ENCODE measurements around the gene ZNF778. TPM values are rescaled to one million over a fixed set of nuclear protein-coding genes. Genes with fewer than 3 reads are reported as not detected.
A peak's percentile ranks its signal among the peaks of the same experiment; 100 is the strongest.

Gene ZNF778
- total and polyA plus RNA-seq, 2 of the 8 experiments (the other 6 are each of a cell fraction or from before 2014, with no cell fraction given) = 9.5 to 21.9 TPM

DNA sequence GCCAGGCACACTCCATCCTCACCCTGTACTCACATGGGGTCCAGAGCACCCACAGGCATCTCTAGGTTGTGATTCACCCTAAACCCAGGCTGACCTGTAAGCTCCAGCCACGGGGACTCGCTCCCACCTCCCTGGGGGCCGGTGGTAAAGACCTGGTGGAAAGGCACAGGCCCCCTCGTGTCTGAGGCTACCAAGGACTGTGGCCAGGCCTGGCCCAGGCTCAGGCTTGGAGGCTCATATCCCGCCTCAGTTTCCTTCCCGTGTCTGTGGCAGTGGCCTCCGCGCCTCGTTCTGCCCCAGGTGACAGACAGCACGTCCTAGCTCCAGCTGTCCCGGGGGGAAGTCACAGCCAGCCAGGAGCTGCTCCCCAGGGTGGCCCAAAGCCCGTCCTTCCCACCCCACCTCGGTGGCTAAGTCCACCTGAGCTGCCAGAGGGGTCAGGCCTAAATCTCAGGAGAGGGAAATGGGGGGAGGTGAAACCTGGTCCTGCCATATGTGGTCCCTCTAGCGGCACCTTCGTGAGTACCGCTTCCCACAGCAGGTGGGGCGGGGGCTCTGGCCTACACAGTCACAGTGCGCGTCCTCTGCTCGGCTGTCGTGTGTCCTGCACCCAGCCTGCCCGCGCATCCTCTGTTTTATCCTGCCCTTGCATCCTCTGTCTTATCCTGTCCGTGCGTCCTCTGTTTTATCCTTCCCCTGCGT lies 33.4 kb upstream of the ZNF778 start:
- H3K23me2 ChIP-seq (ENCODE audit: low read depth, low read length) = no peaks in the 10 kb centered on the region
- H3K4me3 ChIP-seq (ENCODE audit: extremely low read depth in 1 of 4, insufficient read depth in 2 of 4, low read depth in 3 of 4, low read length in 4 of 4) = no peak overlapping the region
- H2BK12ac ChIP-seq (ENCODE audit: low read depth, low read length) = no peak overlapping the region
- no peaks in the 10 kb centered on the region for H3K79me1 ChIP-seq (ENCODE audit: low read depth, low read length)
- no peak overlapping the region for H2AFZ ChIP-seq (ENCODE audit: low read length)
- no peak overlapping the region for H3K18ac ChIP-seq (ENCODE audit: extremely low read depth, low read length)
- no peak overlapping the region for H2AK5ac ChIP-seq (ENCODE audit: low read depth, low read length)
- CTCF ChIA-PET (ENCODE audit: partially characterized antibody) = no interaction called here
- H4K91ac ChIP-seq (replicated peaks; ENCODE audit: insufficient read length, low read length) = no peak overlapping the region
- H3K27ac ChIP-seq (ENCODE audit: low read depth, low read length) = no peak overlapping the region
- no peaks in the 10 kb centered on the region for H3K36me3 ChIP-seq (ENCODE audit: control insufficient read depth in 2 of 4, insufficient read depth in 4 of 4, low read length in 3 of 4)
- no peak overlapping the region for H3K14ac ChIP-seq (ENCODE audit: insufficient read length)
- H2BK20ac ChIP-seq (ENCODE audit: low read length) = no peak overlapping the region
- no peak overlapping the region for H3K9ac ChIP-seq (replicated peaks in 1 of 4; ENCODE audit: extremely low read depth in 1 of 4, low read depth in 3 of 4, low read length in 3 of 4)
- WGBS, 2 experiments (ENCODE audit: extremely low coverage in 1 of 2, insufficient coverage in 1 of 2, insufficient read length in 1 of 2, insufficient replicate concordance in 2 of 2, low coverage in 1 of 2, low lambda C conversion rate in 2 of 2, missing lambda C conversion rate in 1 of 2) = 93% methylated on average over 24 of the region's 26 CpGs; no CpG with 5 or more reads in 1 of the 2 experiments
- H3K56ac ChIP-seq (replicated peaks; ENCODE audit: insufficient read length, low read depth, low read length) = no peak overlapping the region
- H2BK15ac ChIP-seq (ENCODE audit: low read length) = no peak overlapping the region
- DNase-seq (ENCODE audit: low read depth in 1 of 2, low spot score in 2 of 2) (peak in 1 of 2 experiments; percentile 42), FAIRE-seq (no peak)
- no peaks in the 10 kb centered on the region for H3K79me2 ChIP-seq (ENCODE audit: control insufficient read depth in 1 of 2, insufficient read depth in 2 of 2, low read length in 2 of 2)
- no peaks in the 10 kb centered on the region; a peak in 2 of 7 replicates for H3K27me3 ChIP-seq (replicated peaks in 1 of 4; ENCODE audit: control insufficient read depth in 3 of 4, extremely low read depth in 1 of 4, insufficient read depth in 3 of 4, low read length in 3 of 4)
- H4K20me1 ChIP-seq (replicated peaks in 1 of 2; ENCODE audit: control insufficient read depth in 1 of 2, insufficient read depth in 2 of 2, low read length in 2 of 2) = peaks cover 0 to 1% of the 10 kb centered on the region in 2 experiments
- no peak overlapping the region for H4K5ac ChIP-seq (ENCODE audit: insufficient read length, low read depth, low read length)
- no peaks in the 10 kb centered on the region for H3K9me3 ChIP-seq (ENCODE audit: insufficient read depth in 2 of 2, low read depth in 1 of 2, low read length in 1 of 2)
- H2BK5ac ChIP-seq (ENCODE audit: low read depth, low read length) = no peak overlapping the region
- POLR2A ChIA-PET (ENCODE audit: partially characterized antibody) = interaction anchor here (1.4 to 1.9 kb wide), 3 partner anchors 10 to 374 kb away, joined by 5 to 9 read pairs (median 7); partner anchors contain the start of gene APRT
- H3K4me1 ChIP-seq (replicated peaks in 1 of 4; ENCODE audit: control insufficient read depth in 3 of 4, insufficient read depth in 4 of 4, low read length in 3 of 4) = no peaks in the 10 kb centered on the region
- no peak overlapping the region for H3K23ac ChIP-seq (ENCODE audit: insufficient read length)
- H4K8ac ChIP-seq (ENCODE audit: extremely low read depth, insufficient read depth, low read length) = no peak overlapping the region; the same call in 1 of the 2 replicates
- no peak overlapping the region for H3K4me2 ChIP-seq (ENCODE audit: insufficient read depth in 1 of 2, low read depth in 2 of 2, low read length in 2 of 2)
- no peak overlapping the region for H3K4ac ChIP-seq (replicated peaks; ENCODE audit: insufficient read length, low read depth, low read length)
- H2BK120ac ChIP-seq (replicated peaks; ENCODE audit: low read depth, low read length) = no peak overlapping the region
- no peak for TF ChIP-seq POU5F1 (IDR thresholded peaks at IDR 0.05; ENCODE audit: low read depth, low read length)
- no peak for TF ChIP-seq BCL11A (IDR thresholded peaks at IDR 0.05; ENCODE audit: low read depth in 2 of 2, low read length in 2 of 2)
- no peak for TF ChIP-seq CTBP2 (IDR thresholded peaks at IDR 0.05; ENCODE audit: borderline replicate concordance, insufficient read depth, insufficient read length, low read length)
- TF ChIP-seq POLR2A (IDR thresholded peaks at IDR 0.05; ENCODE audit: control extremely low read depth in 1 of 2, low read depth in 2 of 2, low read length in 2 of 2) = no peak
- no peak for TF ChIP-seq HDAC6 (IDR thresholded peaks at IDR 0.05; ENCODE audit: low read depth, low read length)
- TF ChIP-seq SIX5 (IDR thresholded peaks at IDR 0.05; ENCODE audit: low read depth, low read length) = no peak
- no peak for TF ChIP-seq CBX8 (IDR thresholded peaks at IDR 0.05; ENCODE audit: borderline replicate concordance, low read depth, low read length)
- no peak for TF ChIP-seq SIRT6 (IDR thresholded peaks at IDR 0.05; ENCODE audit: low read length)
- no peak for TF ChIP-seq JUN (IDR thresholded peaks at IDR 0.05; ENCODE audit: low read depth, low read length)
- TF ChIP-seq, protein P1, sequence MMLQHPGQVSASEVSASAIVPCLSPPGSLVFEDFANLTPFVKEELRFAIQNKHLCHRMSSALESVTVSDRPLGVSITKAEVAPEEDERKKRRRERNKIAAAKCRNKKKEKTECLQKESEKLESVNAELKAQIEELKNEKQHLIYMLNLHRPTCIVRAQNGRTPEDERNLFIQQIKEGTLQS (IDR thresholded peaks at IDR 0.05; ENCODE audit: insufficient read depth, low read depth, low read length) = no peak
- TF ChIP-seq TEAD4 (IDR thresholded peaks at IDR 0.05; ENCODE audit: low read depth, low read length) = no peak
- no peak for TF ChIP-seq SP4 (IDR thresholded peaks at IDR 0.05; ENCODE audit: low read length)
- TF ChIP-seq MAFK (IDR thresholded peaks at IDR 0.05; ENCODE audit: low read depth, low read length) = no peak
- TF ChIP-seq RFX5 (IDR thresholded peaks at IDR 0.05; ENCODE audit: borderline replicate concordance, low read depth, low read length) = no peak
